ENCODE results near the gene CACYBP. TPM values are rescaled to one million over a fixed set of nuclear protein-coding genes. Genes with fewer than 3 reads are reported as not detected.

CACYBP gene
- total and polyA plus RNA-seq, 2 experiments from 2014 or later: 84.8 to 165 TPM

DNA sequence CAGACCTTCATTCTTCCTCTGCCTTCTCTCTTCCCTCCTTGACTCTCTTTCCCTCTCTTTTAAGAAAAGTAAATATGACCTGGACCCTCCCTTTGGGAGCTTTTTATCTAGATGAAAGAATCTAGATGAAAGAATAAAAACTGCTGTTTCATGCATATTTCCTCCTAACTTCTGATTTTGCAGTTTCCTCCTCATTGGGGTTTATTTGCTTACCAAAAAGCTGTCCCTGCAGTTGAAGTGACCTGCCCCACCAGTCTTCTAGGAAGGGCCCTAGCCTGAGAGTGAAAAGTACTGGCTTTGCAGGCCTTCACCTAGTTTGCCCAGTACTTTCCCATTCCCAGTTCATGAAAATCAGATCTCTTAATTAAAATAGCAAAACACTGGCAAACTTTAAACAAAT is 28.3 kb upstream of the CACYBP start:
- peaks cover 14% of the 10 kb centered on the region for H3K4me1 ChIP-seq (ENCODE audit: insufficient read depth)
- no peaks in the 10 kb centered on the region for H3K79me2 ChIP-seq (ENCODE audit: insufficient read depth)
- H3K9ac ChIP-seq: no peak overlapping the region
- no peak for DNase-seq
- H3K4me3 ChIP-seq: no peak overlapping the region
- H3K9me3 ChIP-seq (ENCODE audit: low read depth): no peaks in the 10 kb centered on the region
- no peaks in the 10 kb centered on the region for H3K36me3 ChIP-seq (ENCODE audit: low read depth)
- no peaks in the 10 kb centered on the region for H3K27me3 ChIP-seq (replicated peaks; ENCODE audit: insufficient read depth)
- no peak overlapping the region for H3K4me2 ChIP-seq (ENCODE audit: unreplicated experiment)
- no peaks in the 10 kb centered on the region for H4K20me1 ChIP-seq (ENCODE audit: insufficient read depth)
- in situ Hi-C loops (cut with MboI): loop anchor here (10.0 kb wide), 1 partner anchor 197 kb away; no protein-coding TSS in a partner anchor
- no peaks in the 10 kb centered on the region for H3K9me2 ChIP-seq (ENCODE audit: insufficient read depth)
- no peak overlapping the region for H2AFZ ChIP-seq
- TF ChIP-seq EZH2phosphoT487 (IDR thresholded peaks at IDR 0.05; ENCODE audit: insufficient read depth, low read depth) (no peak), EZH2 (IDR thresholded peaks at IDR 0.05; ENCODE audit: insufficient read depth, poor library complexity, severe bottlenecking) (no peak)
- H3K27ac ChIP-seq: no peak overlapping the region
- H3F3A ChIP-seq (ENCODE audit: insufficient read depth): peaks cover 6% of the 10 kb centered on the region

GRCh38 chr1:174971902-174972301 is 27.8 kb upstream of the CACYBP start:
- TF ChIP-seq EZH2 (IDR thresholded peaks at IDR 0.05; ENCODE audit: insufficient read depth, poor library complexity, severe bottlenecking) (no peak), EZH2phosphoT487 (IDR thresholded peaks at IDR 0.05; ENCODE audit: insufficient read depth, low read depth) (no peak)
- Histone ChIP-seq H2AFZ (no peak overlapping the region), H3K9me3 (ENCODE audit: low read depth) (no peaks in the 10 kb centered on the region), H3K4me1 (ENCODE audit: insufficient read depth) (peaks cover 19% of the 10 kb centered on the region), H3K4me3 (no peak overlapping the region), H3K27ac (no peak overlapping the region), H3K27me3 (replicated peaks; ENCODE audit: insufficient read depth) (no peaks in the 10 kb centered on the region), H3K79me2 (ENCODE audit: insufficient read depth) (no peaks in the 10 kb centered on the region), H3K4me2 (ENCODE audit: unreplicated experiment) (no peak overlapping the region), H3K9ac (no peak overlapping the region), H3F3A (ENCODE audit: insufficient read depth) (peaks cover 10% of the 10 kb centered on the region), H4K20me1 (ENCODE audit: insufficient read depth) (no peaks in the 10 kb centered on the region), H3K36me3 (ENCODE audit: low read depth) (no peaks in the 10 kb centered on the region), H3K9me2 (ENCODE audit: insufficient read depth) (no peaks in the 10 kb centered on the region)
- DNase-seq: no peak
- WGBS, 2 experiments (ENCODE audit: low coverage in 1 of 2, low lambda C conversion rate in 2 of 2, missing lambda C conversion rate in 2 of 2): 95 to 96% methylated on average over 2 of the region's 2 CpGs
- in situ Hi-C loops (cut with MboI): loop anchor here (10.0 kb wide), 1 partner anchor 197 kb away; no protein-coding TSS in a partner anchor

GRCh38 chr1:174974711-174975119 is 25.0 kb upstream of the CACYBP start:
- H3K36me3 ChIP-seq (ENCODE audit: low read depth): no peaks in the 10 kb centered on the region
- 90 to 94% methylated on average over 2 of the region's 2 CpGs for WGBS, 2 experiments (ENCODE audit: low coverage in 1 of 2, low lambda C conversion rate in 2 of 2, missing lambda C conversion rate in 2 of 2)
- peaks cover 20% of the 10 kb centered on the region for H3F3A ChIP-seq (ENCODE audit: insufficient read depth)
- no peaks in the 10 kb centered on the region for H3K9me3 ChIP-seq (ENCODE audit: low read depth)
- TF ChIP-seq EZH2phosphoT487 (IDR thresholded peaks at IDR 0.05; ENCODE audit: insufficient read depth, low read depth): no peak
- no peak for TF ChIP-seq EZH2 (IDR thresholded peaks at IDR 0.05; ENCODE audit: insufficient read depth, poor library complexity, severe bottlenecking)
- H3K4me2 ChIP-seq (ENCODE audit: unreplicated experiment): no peak overlapping the region
- no peak for DNase-seq
- H3K79me2 ChIP-seq (ENCODE audit: insufficient read depth): no peaks in the 10 kb centered on the region
- no peak overlapping the region for H3K9ac ChIP-seq
- in situ Hi-C loops (cut with MboI): loop anchor here (10.0 to 25.0 kb wide), 2 partner anchors 200 to 712 kb away; no protein-coding TSS in a partner anchor
- H4K20me1 ChIP-seq (ENCODE audit: insufficient read depth): no peaks in the 10 kb centered on the region
- H3K4me1 ChIP-seq (ENCODE audit: insufficient read depth): peaks cover 15% of the 10 kb centered on the region
- H3K27ac ChIP-seq: no peak overlapping the region
- H3K27me3 ChIP-seq (replicated peaks; ENCODE audit: insufficient read depth): no peaks in the 10 kb centered on the region
- H3K4me3 ChIP-seq: no peak overlapping the region
- no peaks in the 10 kb centered on the region for H3K9me2 ChIP-seq (ENCODE audit: insufficient read depth)
- H2AFZ ChIP-seq: no peak overlapping the region

DNA sequence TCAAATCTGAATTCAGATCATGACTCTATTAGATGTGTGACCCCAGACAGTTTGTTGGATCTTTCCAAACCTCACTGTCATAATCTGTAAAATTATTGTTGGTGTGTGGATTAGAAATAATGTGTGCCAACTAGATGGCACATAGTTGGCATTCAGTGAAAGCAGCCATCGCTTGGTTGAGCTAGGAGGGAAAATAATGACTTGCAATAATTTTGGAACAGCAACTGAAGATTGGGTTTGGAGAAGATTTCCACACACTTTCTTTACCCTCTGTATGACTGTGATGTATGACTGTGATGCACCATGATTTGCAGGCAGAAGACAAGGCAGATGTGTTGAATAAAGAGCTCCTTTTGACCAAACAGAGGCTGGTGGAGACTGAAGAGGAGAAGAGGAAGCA is 24.0 kb upstream of the CACYBP start:
- WGBS, 2 experiments (ENCODE audit: low coverage in 1 of 2, low lambda C conversion rate in 2 of 2, missing lambda C conversion rate in 2 of 2): 85 to 100% methylated on average over 1 of the region's 1 CpG
- Histone ChIP-seq H3K27ac (no peak overlapping the region), H3K9ac (no peak overlapping the region), H3K9me2 (ENCODE audit: insufficient read depth) (no peaks in the 10 kb centered on the region), H3K9me3 (ENCODE audit: low read depth) (no peaks in the 10 kb centered on the region), H3K79me2 (ENCODE audit: insufficient read depth) (no peaks in the 10 kb centered on the region), H4K20me1 (ENCODE audit: insufficient read depth) (no peaks in the 10 kb centered on the region), H3F3A (ENCODE audit: insufficient read depth) (peaks cover 20% of the 10 kb centered on the region), H3K4me1 (ENCODE audit: insufficient read depth) (peaks cover 15% of the 10 kb centered on the region), H3K36me3 (ENCODE audit: low read depth) (no peaks in the 10 kb centered on the region), H3K4me3 (no peak overlapping the region), H3K4me2 (ENCODE audit: unreplicated experiment) (no peak overlapping the region), H2AFZ (no peak overlapping the region), H3K27me3 (replicated peaks; ENCODE audit: insufficient read depth) (no peaks in the 10 kb centered on the region)
- no peak for TF ChIP-seq EZH2 (IDR thresholded peaks at IDR 0.05; ENCODE audit: insufficient read depth, poor library complexity, severe bottlenecking)
- no peak for TF ChIP-seq EZH2phosphoT487 (IDR thresholded peaks at IDR 0.05; ENCODE audit: insufficient read depth, low read depth)
- no peak for DNase-seq
- in situ Hi-C loops (cut with MboI): loop anchor here (10.0 to 25.0 kb wide), 2 partner anchors 201 to 713 kb away; no protein-coding TSS in a partner anchor

All from GM23248 (cell line).